ENCODE measurements around the gene ZNF879.

The ZNF879 gene

GRCh38 chr5:179008667-179009066 lies 14.9 kb upstream of the ZNF879 start:
- DNase-seq (ENCODE audit: low read depth) = no peak

GRCh38 chr5:179033004-179033580 lies 9.5 kb downstream of the ZNF879 start:
- DNase-seq (ENCODE audit: low read depth) = no peak

DNA sequence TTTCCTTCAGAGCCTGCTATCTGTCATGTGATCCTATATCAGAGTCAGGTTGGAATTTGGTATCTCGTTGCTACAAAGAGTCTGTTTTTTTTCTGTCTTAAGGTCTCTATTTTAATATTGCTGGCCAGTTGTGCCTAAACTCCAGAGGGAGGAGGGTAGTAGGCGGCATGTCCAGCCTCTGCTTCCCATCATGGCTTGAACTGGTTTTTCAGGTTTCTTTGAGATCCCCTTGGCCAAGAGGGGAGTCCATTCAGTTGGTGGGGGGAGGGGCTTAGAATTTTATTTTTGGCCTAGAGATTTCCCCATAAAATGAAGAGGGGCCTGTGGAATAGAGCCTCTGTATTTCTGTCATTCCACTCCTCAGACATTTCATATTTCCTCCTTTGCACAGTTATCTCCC lies 21.2 kb downstream of the ZNF879 start:
- no peak for DNase-seq (ENCODE audit: low read depth)

DNA sequence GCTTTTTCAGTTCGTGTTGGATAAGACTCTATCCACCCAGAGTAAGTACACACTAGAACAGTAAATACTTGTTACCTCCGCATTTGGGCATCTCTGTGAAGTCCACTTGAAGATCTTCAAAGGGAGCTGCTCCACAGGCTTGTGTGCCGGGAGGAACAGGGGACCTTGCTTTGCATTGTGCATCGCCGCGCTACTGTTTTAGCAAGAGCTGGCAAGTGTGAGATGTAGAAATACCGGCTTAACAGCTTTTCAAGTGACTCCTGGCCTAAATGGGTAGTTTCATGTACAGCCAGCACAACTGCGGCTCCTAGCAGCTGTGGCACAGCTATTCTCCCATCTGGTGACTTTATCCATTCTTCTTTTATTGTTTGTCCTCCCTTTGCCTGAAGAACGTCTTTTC lies 28.2 kb downstream of the ZNF879 start:
- DNase-seq (ENCODE audit: low read depth) = no peak

DNA sequence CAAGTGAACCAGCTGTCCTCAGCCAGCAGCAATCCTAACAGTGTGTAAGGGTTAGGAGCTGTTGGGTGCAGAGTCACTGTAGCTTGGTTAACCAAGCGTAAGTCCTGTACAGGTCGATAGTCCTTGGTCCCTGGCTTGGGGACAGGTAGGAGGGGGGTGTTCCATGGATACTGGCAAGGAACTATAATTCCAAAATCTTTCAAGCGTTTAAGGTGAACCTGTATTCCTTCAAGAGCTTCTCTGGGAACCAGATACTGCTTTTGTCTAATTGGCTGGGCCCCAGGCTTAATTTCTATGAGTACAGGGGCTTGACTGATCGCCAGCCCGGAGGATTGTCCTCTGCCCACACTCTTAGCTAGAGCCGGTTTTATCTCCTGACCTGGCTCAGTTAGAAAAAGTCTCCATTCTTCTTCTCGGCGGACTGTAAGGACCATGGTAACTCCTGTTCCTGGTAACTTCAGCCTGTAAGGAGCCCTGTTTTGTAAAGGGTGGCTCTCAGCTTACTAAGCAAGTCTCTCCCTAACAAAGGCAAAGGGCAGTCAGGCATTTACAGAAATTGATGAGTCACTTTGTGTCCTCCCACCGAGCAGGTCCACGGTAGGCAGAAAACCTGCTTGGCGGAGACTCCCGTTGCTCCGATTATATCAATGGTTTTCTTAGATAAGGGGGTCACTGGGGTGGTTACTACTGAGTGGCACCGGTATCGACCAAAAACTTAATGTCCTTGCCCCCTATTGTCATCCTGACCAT lies 30.6 kb downstream of the ZNF879 start:
- no peak for DNase-seq (ENCODE audit: low read depth)

DNA sequence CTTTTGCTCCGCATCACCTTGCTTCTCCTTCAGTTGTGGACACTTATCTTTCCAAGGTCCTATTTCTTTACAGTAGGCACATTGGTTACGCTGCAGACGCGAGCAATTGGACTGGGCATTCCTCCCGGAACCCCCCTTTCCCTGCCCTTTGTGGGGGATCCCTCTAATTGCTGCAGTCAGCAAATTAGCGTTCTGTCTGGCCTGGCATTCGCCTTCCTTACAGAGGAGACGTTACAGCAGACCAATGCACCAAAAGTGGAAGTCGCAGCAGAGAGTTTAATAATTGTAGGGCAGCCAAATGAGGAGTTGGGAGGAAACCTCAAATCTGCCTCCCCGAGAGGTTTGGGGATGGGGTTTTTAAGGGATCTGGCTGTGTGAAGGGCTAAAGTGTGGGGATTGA lies 31.3 kb downstream of the ZNF879 start:
- DNase-seq (ENCODE audit: low read depth) = no peak

DNA sequence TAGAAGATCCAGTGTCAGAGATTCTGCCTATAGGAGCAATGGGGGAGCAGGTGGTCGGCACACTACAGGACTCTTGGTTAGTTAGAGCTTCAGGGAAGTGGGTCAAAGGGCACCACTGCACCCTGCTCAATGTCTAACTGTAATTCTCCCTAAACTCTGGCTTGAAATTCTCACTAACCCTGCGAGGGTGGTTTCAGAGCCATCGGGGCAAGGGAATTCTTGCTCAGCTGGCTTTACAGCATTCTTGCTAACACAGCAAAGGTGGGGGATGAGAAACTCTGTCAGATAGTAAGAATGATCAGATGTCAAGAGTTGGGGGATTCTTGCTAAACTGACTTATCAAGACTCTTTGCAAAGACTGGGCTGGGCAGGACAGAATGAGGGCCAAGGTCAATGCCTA lies 31.8 kb downstream of the ZNF879 start:
- no peak for DNase-seq (ENCODE audit: low read depth)

- DNase-seq (ENCODE audit: low read depth) = no peak
These were observed 32.2 kb downstream of the ZNF879 start for GRCh38 chr5:179055841-179056240.

DNA sequence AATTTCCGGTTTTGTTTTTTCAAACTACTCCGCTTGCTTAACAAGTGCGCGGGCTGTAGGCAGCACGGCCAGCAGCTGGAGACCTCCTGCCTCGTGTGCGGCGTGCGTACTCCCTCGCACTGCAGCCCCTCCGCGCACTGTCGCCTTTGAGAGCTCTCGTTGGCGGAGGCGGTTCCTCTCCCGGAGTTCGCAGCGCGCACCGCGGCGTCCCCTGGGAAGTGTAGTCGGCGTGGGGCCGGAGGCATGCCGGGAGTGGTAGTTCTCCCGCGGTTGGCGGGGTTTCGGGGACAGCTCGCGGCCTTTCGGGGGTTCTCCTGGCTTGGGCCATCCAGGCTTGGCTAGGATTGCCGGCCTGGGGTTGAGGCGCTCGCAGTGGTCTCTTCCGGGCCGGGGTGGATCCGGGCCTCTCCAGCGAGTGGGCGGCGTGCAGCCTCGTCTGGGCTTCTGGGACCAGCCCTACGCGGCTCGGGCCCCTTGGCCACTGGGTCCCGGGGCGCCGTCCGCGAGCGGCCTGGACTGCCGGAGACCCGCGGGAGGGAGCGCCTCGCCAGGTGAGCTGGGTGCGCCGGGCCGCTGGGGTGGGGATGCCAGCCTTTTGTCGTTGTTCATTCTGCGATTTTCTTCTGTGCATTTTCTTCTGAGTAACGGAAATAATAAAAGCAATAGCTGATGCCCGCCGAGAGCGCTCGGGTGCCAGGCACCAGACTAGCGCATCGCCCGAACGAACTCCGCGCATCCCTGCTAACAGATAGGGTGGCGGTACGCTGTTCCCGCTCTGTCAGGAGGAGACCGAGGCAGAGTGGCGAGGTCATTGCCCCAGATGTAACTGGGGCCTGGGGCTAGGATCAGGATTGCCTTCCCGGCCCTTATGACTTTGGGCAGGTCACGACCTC lies 36.8 kb downstream of the ZNF879 start, which contains the start of gene ZNF354C:
Gene ZNF354C (plus strand): TSS at position 258 of the 893 bp plus-strand sequence. CDS start 1,696 bp downstream, outside the sequence.
- peak; percentile 78 for DNase-seq (ENCODE audit: low read depth)

- DNase-seq (ENCODE audit: low read depth) = no peak
These were observed 37.4 kb downstream of the ZNF879 start for GRCh38 chr5:179061025-179061424.

DNA sequence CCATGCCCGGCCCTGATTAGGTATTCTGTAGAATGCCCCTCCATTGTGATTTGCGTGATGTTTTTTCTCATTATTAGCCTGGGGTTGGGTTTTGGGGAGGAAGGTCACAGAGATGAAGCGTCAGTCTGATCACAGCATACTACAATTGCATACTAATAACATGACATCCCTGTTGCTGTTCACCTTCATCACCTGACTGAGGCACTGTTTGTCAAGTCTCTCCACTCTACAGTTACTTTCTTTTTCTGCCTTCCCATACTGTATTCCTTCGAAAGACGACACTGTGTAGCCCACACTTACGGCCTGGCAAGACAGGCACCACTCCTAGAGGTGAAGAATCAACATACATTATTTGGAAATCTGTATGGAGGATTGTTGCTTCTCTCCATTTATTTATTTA lies 42.1 kb downstream of the ZNF879 start:
- DNase-seq (ENCODE audit: low read depth) = no peak

DNA sequence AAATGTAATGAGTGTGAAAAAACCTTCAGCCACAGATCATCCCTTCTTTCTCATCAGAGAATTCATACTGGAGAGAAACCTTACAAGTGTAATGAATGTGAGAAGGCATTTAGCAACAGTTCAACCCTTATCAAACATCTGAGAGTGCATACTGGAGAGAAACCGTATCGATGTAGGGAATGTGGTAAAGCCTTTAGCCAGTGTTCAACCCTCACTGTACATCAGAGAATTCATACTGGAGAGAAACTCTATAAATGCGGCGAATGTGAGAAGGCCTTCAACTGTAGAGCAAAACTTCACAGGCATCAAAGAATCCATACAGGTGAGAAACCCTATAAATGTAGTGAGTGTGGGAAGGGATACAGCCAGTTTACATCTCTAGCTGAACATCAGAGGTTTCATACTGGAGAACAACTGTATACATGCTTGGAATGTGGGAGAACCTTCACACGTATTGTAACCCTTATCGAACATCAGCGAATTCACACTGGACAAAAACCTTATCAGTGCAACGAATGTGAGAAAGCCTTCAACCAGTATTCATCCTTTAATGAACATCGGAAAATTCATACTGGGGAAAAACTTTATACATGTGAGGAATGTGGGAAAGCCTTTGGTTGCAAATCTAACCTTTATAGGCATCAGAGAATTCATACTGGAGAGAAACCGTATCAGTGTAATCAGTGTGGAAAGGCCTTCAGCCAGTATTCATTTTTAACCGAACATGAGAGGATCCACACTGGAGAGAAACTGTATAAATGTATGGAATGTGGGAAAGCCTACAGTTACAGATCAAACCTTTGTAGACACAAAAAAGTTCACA lies 55.8 kb downstream of the ZNF879 start:
- no peak for DNase-seq (ENCODE audit: low read depth)

DNA sequence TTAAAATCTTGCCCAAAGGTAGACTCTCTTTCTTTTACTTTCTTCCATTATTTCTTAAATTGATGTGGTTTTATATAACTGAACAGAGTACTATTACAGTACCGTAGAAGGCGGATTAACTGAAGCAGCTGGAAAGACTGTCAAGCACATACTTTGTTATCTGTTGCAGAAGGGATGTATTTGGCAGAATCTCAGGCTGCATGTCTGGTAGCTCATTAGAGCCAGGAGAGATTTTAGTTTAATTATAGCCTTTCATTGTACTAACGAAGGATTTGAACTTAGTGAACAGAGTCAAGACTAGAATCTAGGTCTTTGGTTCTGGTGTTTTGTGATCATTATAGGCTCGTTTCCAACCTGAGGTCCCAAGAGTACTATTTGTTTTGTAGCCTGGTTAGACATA lies 57.1 kb downstream of the ZNF879 start:
- DNase-seq (ENCODE audit: low read depth) = no peak

Measured in stimulated activated CD8-positive, alpha-beta memory T cell treated with anti-CD3 and anti-CD28 coated beads, Interleukin-12 subunit alpha, Interleukin-12 subunit beta, amount 100 ng/mL, for 4 hours (primary cell).